ENCODE results near the gene RPL10A.
"Not testable (repeated sequence)": the region's sequence is repeated elsewhere in the genome, so short reads cannot be mapped to it uniquely, and the experiment has no call there.

RPL10A gene

GRCh38 chr6:35515939-35516338, 47.7 kb downstream of the RPL10A start:
- DNase-seq = not testable (repeated sequence)

- no peak for DNase-seq
Observed at GRCh38 chr6:35516712-35517111, 48.5 kb downstream of the RPL10A start.

DNA sequence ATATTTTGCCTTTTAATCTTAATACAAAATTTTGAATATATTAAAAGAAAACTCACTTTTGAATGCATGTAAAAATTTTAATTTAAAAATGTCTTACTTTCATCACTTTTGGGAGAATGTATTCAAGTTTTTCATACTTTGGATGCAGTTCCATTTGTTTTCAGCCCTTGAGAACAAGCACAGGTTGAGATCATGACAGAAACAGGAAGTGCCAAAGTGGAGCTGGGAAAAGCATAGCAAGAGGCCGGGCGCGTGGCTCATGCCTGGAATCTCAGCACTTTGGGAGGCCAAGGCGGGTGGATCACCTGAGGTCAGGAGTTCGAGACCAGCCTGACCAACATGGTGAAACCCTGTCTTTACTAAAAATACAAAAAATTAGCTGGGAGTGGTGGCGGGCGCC, 49.8 kb downstream of the RPL10A start:
- not testable (repeated sequence) for DNase-seq

DNA sequence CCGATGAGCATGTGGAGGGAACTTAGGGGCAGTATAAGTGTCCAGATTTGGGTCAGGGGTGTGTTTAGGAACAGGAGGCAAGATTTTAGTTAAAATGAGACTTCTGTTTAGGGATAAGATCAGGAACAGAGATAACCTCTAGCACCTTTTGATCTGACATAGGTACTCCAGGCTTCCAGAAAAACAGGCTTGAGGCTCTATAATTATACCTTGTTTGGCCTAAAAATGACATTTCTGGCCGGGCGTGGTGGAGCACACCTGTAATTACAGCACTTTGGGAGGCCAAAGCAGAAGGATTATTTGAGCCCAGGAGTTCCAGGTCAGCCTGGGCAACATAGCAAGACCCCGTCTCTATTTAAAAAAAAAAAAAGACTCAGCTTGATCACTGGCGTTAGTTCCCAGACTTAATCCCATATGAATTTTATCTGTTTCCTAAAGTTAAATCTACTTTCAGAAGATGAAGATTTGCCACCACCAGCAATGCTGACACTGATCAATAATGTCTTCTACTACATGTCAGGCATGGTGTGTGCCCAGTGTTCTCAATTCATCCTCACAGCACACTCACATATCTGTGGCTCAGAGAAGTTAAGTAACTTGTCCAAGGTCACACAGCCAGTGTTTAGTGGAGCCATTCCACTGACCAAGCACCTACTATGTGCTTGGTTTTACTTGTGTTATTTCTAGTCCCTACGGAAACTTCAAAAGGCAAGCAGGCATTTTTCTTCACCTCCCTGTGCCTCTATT, 50.5 kb downstream of the RPL10A start:
- DNase-seq = no peak

DNA sequence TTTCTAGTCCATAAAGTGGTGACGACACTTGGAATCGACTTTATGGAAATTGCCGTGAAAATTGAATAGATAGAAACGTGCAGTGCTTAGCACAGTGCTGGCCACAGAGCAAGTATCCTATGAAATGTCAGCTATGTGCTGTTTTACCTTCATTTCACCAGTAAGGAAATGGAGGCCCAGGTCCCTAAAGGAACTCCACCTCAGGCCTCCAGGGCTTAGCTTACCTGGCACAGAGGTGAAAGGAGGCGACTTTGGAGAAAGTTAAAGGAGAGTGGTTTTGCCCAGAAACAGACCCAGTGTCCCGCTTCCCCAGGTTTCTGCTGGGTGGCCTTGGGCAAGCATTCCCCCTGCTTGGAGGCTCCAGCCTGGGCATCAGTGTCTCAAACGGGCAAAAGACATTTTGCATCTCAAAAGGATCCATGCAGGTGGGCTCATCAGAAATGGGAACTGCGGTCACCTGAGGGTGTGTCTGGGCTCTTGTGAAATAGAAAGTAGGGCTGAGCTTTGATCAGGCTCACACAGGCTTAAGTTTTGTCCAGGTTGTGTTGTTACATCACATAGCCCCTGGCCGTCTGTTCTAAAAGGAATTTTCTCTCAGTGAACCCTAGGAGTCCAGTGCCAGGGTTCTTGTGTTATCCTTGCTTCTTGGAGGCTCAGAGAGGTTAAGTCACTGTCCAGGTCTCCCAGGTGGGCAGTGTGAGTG, 51.3 kb downstream of the RPL10A start:
- DNase-seq = no peak

Measured in NCI-H2029 treated with DMSO at 0.1 percent for 48 hours (cell line).